ENCODE measurements around the gene MYL6.

DNA sequence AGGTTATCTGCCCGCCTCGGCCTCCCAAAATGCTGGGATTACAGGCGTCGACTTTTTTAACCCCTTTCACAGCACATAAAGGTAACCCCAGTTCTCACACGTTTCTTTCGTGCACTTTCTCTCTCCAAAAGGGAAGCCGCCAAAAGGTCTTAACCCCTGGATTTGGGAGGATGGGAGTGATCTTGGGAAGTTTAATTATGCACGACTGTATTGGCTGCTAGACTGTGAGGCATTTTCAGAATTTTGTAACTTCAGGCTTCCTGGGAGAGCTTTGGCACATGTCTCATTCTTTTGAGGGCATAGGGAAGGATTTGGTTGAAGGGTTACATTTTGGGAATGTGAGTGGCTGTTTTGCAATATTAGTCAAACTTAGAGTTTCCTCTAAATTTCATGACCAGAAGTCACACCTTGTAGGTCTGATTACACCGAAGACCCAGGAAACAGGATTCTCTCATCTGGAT lies 32.6 kb downstream of the MYL6 start:
- TF ChIP-seq IRF2 (CRISPR knock-in tag; IDR thresholded peaks at IDR 0.05; ENCODE audit: borderline replicate concordance, low read depth): no peak
- TF ChIP-seq, protein P1, sequence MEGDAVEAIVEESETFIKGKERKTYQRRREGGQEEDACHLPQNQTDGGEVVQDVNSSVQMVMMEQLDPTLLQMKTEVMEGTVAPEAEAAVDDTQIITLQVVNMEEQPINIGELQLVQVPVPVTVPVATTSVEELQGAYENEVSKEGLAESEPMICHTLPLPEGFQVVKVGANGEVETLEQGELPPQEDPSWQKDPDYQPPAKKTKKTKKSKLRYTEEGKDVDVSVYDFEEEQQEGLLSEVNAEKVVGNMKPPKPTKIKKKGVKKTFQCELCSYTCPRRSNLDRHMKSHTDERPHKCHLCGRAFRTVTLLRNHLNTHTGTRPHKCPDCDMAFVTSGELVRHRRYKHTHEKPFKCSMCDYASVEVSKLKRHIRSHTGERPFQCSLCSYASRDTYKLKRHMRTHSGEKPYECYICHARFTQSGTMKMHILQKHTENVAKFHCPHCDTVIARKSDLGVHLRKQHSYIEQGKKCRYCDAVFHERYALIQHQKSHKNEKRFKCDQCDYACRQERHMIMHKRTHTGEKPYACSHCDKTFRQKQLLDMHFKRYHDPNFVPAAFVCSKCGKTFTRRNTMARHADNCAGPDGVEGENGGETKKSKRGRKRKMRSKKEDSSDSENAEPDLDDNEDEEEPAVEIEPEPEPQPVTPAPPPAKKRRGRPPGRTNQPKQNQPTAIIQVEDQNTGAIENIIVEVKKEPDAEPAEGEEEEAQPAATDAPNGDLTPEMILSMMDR (IDR thresholded peaks at IDR 0.05): no peak
- no peak for TF ChIP-seq STAT6 (CRISPR knock-in tag; conservative IDR thresholded peaks at IDR 0.05; ENCODE audit: low read depth)
- no peak for TF ChIP-seq ZNF512 (CRISPR knock-in tag; IDR thresholded peaks at IDR 0.05; ENCODE audit: borderline replicate concordance)
- TF ChIP-seq ELF4 (CRISPR knock-in tag; IDR thresholded peaks at IDR 0.05; ENCODE audit: low read depth): no peak
- TF ChIP-seq JUN (CRISPR knock-in tag; IDR thresholded peaks at IDR 0.05): no peak
- TF ChIP-seq RELA (CRISPR knock-in tag; IDR thresholded peaks at IDR 0.05; ENCODE audit: borderline replicate concordance): no peak
- TF ChIP-seq FOXJ3 (CRISPR knock-in tag; IDR thresholded peaks at IDR 0.05; ENCODE audit: borderline replicate concordance): no peak
- TF ChIP-seq, protein P2, sequence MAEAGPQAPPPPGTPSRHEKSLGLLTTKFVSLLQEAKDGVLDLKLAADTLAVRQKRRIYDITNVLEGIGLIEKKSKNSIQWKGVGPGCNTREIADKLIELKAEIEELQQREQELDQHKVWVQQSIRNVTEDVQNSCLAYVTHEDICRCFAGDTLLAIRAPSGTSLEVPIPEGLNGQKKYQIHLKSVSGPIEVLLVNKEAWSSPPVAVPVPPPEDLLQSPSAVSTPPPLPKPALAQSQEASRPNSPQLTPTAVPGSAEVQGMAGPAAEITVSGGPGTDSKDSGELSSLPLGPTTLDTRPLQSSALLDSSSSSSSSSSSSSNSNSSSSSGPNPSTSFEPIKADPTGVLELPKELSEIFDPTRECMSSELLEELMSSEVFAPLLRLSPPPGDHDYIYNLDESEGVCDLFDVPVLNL (CRISPR knock-in tag; IDR thresholded peaks at IDR 0.05; ENCODE audit: borderline replicate concordance, low read depth): no peak
- TF ChIP-seq ATF3 (CRISPR knock-in tag; conservative IDR thresholded peaks at IDR 0.05): no peak
- TF ChIP-seq HMGXB4 (CRISPR knock-in tag; IDR thresholded peaks at IDR 0.05): no peak
- TF ChIP-seq, protein P3, sequence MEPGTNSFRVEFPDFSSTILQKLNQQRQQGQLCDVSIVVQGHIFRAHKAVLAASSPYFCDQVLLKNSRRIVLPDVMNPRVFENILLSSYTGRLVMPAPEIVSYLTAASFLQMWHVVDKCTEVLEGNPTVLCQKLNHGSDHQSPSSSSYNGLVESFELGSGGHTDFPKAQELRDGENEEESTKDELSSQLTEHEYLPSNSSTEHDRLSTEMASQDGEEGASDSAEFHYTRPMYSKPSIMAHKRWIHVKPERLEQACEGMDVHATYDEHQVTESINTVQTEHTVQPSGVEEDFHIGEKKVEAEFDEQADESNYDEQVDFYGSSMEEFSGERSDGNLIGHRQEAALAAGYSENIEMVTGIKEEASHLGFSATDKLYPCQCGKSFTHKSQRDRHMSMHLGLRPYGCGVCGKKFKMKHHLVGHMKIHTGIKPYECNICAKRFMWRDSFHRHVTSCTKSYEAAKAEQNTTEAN (CRISPR knock-in tag; IDR thresholded peaks at IDR 0.05): no peak
- TF ChIP-seq, protein P4, sequence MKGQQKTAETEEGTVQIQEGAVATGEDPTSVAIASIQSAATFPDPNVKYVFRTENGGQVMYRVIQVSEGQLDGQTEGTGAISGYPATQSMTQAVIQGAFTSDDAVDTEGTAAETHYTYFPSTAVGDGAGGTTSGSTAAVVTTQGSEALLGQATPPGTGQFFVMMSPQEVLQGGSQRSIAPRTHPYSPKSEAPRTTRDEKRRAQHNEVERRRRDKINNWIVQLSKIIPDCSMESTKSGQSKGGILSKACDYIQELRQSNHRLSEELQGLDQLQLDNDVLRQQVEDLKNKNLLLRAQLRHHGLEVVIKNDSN (CRISPR knock-in tag; IDR thresholded peaks at IDR 0.05): no peak
- TF ChIP-seq SP1 (CRISPR knock-in tag; conservative IDR thresholded peaks at IDR 0.05): no peak
